ENCODE measurements around the gene NPLOC4.

Gene NPLOC4

GRCh38 chr17:81636505-81637288, at the start of gene NPLOC4, which contains the start of gene TSPAN10:
Gene NPLOC4, minus strand, starts transcription at chr17:81637112. Its CDS starts 182 bp downstream, at chr17:81636930.
Gene TSPAN10, plus strand, starts transcription at chr17:81637196. Its CDS starts 5,217 bp downstream, at chr17:81642413.
- TF ChIP-seq CTCF (IDR thresholded peaks at IDR 0.05), result no peak
- Histone ChIP-seq H3K27me3 (no peaks in the 10 kb centered on the region), H3K4me3 (peak within 1 kb of the TSS; percentile 79 to 89), H3K27ac (peak within 1 kb of the TSS; percentile 86 to 87), H3K9me3 (no peaks in the 10 kb centered on the region), H3K4me1 (peaks cover 0 to 41% (median 28%) of the 10 kb centered on the region in 4 donors), H3K36me3 (peaks cover 0 to 13% (median 0%) of the 10 kb centered on the region in 3 donors)
- intact Hi-C loops (cut with DNase I; ENCODE audit: low total_unique reads), result loop anchor here (2.0 kb wide), 1 partner anchor 30 kb away; the partner anchor contains the start of genes CCDC137 and OXLD1
- peak; percentile 78 to 91 for DNase-seq

- no peak for TF ChIP-seq CTCF (IDR thresholded peaks at IDR 0.05)
- Histone ChIP-seq H3K4me1 (peaks cover 0 to 43% (median 31%) of the 10 kb centered on the region in 4 donors), H3K27me3 (no peaks in the 10 kb centered on the region), H3K9me3 (no peaks in the 10 kb centered on the region), H3K27ac (no peak overlapping the region), H3K36me3 (peaks cover 49 to 63% (median 58%) of the 10 kb centered on the region in 3 donors), H3K4me3 (no peak overlapping the region)
- intact Hi-C loops (cut with DNase I; ENCODE audit: low total_unique reads), result no loop called here
- DNase-seq, result no peak
These were observed 49.7 kb upstream of the NPLOC4 start for GRCh38 chr17:81686614-81687013.

GRCh38 chr17:81685108-81685507, 48.2 kb upstream of the NPLOC4 start:
- Histone ChIP-seq H3K36me3 (peaks cover 34 to 62% (median 50%) of the 10 kb centered on the region in 3 donors), H3K4me3 (peak overlapping the region; percentile 92 to 100), H3K27me3 (no peaks in the 10 kb centered on the region), H3K9me3 (no peaks in the 10 kb centered on the region), H3K27ac (peak overlapping the region; percentile 83 to 85), H3K4me1 (peaks cover 0 to 46% (median 31%) of the 10 kb centered on the region in 4 donors)
- TF ChIP-seq CTCF (IDR thresholded peaks at IDR 0.05), result no peak
- DNase-seq, result no peak
- intact Hi-C loops (cut with DNase I; ENCODE audit: low total_unique reads), result no loop called here

- Histone ChIP-seq H3K27me3 (no peaks in the 10 kb centered on the region), H3K36me3 (peaks cover 30 to 59% (median 44%) of the 10 kb centered on the region in 3 donors), H3K4me1 (peaks cover 0 to 46% (median 31%) of the 10 kb centered on the region in 4 donors), H3K27ac (peak overlapping the region; percentile 83 to 85), H3K9me3 (no peaks in the 10 kb centered on the region), H3K4me3 (peak overlapping the region; percentile 92 to 100)
- intact Hi-C loops (cut with DNase I; ENCODE audit: low total_unique reads), result no loop called here
- no peak for TF ChIP-seq CTCF (IDR thresholded peaks at IDR 0.05)
- peak in 1 of 2 donors; percentile 41 for DNase-seq
These were observed 47.6 kb upstream of the NPLOC4 start for GRCh38 chr17:81684442-81684911.

- Histone ChIP-seq H3K27ac (peak within 1 kb of the TSS; percentile 83 to 85), H3K4me1 (peaks cover 0 to 46% (median 31%) of the 10 kb centered on the region in 4 donors), H3K36me3 (peaks cover 27 to 52% (median 37%) of the 10 kb centered on the region in 3 donors), H3K9me3 (no peaks in the 10 kb centered on the region), H3K4me3 (peak within 1 kb of the TSS; percentile 92 to 100), H3K27me3 (no peaks in the 10 kb centered on the region)
- DNase-seq, result peak; percentile 98 to 99
- intact Hi-C loops (cut with DNase I; ENCODE audit: low total_unique reads), result no loop called here
- TF ChIP-seq CTCF (IDR thresholded peaks at IDR 0.05), result no peak
These were observed 46.9 kb upstream of the NPLOC4 start, which contains the start of the genes ARL16 and HGS for GRCh38 chr17:81683584-81684441. Gene ARL16, minus strand, starts transcription at chr17:81683797. Its CDS starts 44 bp downstream, at chr17:81683753. Gene HGS, plus strand, starts transcription at chr17:81684011. Its CDS starts 56 bp downstream, at chr17:81684067.

All from tibial artery (tissue), 4 donors.